ENCODE measurements around the gene CUL5.

DNA sequence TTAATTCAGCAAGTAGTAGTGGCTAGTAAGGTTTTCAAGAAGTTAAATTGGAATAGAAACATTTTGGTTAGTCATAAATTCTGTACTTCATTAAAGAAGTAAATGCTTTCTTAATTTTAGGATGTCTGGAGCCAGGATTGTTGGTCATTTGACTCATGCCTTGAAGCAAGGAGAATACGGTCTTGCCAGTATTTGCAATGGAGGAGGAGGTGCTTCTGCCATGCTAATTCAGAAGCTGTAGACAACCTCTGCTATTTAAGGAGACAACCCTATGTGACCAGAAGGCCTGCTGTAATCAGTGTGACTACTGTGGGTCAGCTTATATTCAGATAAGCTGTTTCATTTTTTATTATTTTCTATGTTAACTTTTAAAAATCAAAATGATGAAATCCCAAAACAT lies 138.5 kb downstream of the CUL5 start:
- TF ChIP-seq POLR2AphosphoS5 (IDR thresholded peaks at IDR 0.05; ENCODE audit: low read depth, low read length) (no peak), POLR2A (IDR thresholded peaks at IDR 0.05; ENCODE audit: low read depth, low read length) (no peak)
